CD4-positive, alpha-beta T cell treated with Interleukin-6 for 4 hours (primary cell): Measurements from ENCODE around the gene CLPTM1L.
"Not testable (repeated sequence)": the region's sequence is repeated elsewhere in the genome, so short reads cannot be mapped to it uniquely, and the experiment has no call there.

Experiments used
- DNase-seq: peaks from one replicate; pipeline ENCODE4 v3.0.0-alpha.2; 2020; ENCODE audit warnings: mixed read lengths

Gene CLPTM1L

GRCh38 chr5:1289559-1289958, 55.3 kb downstream of the CLPTM1L start:
- not testable (repeated sequence) for DNase-seq

- no peak for DNase-seq
Observed at GRCh38 chr5:1288439-1289335, 56.2 kb downstream of the CLPTM1L start.

DNA sequence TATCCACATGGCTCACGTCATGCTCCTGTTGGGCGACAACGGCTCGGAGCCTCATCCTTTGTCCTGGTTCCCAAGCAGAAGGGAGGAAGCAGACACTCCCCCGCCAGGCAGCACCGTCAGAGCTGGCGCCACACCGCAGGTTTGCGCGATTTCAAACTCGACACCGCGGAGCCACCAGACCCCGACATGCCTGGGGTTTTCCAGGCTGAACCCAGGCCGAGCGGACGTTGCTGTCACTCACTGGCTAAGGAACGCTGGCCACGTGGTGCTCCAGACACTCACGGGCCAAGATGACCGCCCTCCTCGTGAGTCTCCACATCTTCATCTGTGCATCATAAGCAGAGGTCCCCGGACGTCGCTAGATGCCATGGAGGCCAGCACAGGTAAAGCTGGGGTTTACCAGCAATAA, 59.0 kb downstream of the CLPTM1L start:
- no peak for DNase-seq

DNA sequence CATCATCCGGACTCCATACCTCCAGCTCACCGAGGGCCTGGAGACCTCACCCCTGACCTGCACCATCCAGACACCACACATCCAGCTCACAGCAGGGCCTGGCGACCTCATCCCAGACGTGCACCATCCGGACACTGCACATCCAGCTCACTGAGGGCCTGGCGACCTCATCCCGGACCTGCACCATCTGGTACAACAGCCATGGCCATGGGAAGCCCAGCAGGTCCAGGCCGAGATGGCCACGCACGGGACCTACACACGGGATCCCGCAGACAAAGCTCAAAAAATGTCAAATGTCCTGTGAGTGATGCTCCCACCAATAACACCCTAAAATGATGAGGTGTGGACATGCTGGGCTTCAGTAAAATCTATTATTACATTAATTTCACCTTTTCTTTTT, 59.8 kb downstream of the CLPTM1L start:
- no peak for DNase-seq

DNA sequence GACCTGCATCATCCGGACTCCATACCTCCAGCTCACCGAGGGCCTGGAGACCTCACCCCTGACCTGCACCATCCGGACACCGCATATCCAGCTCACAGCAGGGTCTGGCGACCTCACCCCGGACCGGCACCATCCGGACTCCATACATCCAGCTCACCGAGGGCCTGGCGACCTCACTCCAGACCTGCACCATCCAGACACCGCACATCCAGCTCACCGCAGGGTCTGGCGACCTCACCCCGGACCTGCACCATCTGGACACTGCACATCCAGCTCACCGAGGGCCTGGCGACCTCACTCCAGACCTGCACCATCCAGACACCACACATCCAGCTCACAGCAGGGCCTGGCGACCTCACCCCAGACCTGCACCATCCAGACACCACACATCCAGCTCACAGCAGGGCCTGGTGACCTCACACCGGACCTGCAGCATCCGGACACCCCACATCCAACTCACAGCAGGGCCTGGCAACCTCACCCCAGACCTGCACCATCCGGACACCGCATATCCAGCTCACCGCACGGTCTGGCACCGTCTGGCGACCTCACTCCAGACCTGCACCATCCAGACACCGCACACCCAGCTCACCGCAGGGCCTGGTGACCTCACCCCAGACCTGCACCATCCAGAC, 60.4 kb downstream of the CLPTM1L start:
- DNase-seq = not testable (repeated sequence)

DNA sequence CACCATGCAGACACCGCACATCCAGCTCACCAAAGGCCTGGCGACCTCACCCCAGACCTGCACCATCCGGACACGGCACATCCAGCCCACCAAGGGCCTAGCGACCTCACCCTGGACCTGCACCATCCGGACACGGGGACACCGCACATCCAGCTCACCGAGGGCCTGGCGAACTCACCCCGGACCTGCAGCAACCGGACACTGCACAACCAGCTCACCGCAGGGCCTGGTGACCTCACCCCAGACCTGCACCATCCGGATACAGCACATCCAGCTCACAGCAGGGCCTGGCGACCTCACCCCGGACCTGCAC, 61.2 kb downstream of the CLPTM1L start:
- not testable (repeated sequence) for DNase-seq

- DNase-seq = not testable (repeated sequence)
Observed at GRCh38 chr5:1282993-1283728, 61.7 kb downstream of the CLPTM1L start.

DNA sequence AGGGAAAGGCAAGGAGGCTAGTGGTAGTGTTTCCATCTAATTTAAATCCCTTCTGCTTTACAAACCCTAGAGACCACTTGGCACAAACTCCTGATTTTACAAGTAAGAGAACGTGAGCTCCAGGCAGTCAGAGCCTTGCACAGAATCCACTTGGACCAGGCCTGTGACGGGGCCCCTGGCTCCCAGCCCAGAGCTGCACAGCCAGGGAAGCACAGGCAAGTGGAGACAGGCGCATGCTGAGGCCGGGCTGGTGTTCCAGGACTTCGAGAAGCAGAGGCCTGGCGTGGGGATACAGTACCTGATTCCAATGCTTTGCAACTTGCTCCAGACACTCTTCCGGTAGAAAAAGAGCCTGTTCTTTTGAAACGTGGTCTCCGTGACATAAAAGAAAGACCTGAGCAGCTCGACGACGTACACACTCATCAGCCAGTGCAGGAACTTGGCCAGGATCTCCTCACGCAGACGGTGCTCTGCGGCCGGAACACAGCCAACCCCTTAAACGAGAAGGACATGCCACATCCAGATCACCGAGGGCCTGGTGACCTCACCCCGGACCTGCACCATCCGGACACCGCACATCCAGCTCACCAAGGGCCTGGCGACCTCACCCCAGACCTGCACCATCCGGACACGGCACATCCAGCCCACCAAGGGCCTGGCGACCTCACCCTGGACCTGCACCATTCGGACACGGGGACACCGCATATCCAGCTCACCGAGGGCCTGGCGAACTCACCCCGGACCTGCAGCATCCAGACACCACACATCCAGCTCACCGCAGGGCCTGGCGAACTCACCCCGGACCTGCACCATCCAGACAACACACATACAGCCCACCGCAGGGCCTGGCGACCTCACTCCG, 62.5 kb downstream of the CLPTM1L start:
- no peak for DNase-seq

GRCh38 chr5:1281038-1281882, 63.6 kb downstream of the CLPTM1L start:
- DNase-seq = no peak

DNA sequence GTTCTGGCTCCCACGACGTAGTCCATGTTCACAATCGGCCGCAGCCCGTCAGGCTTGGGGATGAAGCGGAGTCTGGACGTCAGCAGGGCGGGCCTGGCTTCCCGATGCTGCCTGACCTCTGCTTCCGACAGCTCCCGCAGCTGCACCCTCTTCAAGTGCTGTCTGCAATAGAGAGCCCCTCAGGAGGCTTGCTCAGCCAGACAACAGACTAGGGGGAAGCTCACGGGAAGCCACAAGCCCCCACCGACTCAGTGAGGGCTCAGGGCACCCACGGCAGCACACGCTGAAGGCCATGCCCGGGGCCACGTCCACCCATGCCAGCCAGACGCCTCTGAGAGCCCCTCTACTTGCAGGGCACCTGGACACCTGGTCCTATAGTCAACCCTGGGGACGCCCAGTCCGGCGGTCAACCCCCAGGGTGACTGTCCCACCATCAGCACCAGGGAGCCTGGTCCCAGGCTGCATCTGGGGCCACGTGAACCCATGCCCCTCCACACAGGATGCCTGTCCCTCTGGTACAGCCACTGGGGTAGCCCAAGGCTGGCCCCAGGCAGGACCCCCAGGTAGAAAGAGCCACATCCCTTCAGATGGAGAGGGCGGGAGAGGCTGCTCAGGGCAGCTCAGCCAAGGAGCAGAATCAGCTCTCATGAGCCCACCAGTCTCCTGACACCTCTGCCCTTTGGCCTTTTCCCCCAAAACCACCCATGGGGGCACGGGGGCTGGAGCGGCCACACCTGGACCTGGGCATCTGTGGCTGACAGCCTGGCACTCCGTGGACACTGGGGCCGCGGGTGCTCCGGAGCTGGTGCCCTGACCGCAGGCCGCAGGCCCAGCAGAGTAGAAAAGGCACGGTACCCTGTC, 64.5 kb downstream of the CLPTM1L start:
- DNase-seq = no peak

DNA sequence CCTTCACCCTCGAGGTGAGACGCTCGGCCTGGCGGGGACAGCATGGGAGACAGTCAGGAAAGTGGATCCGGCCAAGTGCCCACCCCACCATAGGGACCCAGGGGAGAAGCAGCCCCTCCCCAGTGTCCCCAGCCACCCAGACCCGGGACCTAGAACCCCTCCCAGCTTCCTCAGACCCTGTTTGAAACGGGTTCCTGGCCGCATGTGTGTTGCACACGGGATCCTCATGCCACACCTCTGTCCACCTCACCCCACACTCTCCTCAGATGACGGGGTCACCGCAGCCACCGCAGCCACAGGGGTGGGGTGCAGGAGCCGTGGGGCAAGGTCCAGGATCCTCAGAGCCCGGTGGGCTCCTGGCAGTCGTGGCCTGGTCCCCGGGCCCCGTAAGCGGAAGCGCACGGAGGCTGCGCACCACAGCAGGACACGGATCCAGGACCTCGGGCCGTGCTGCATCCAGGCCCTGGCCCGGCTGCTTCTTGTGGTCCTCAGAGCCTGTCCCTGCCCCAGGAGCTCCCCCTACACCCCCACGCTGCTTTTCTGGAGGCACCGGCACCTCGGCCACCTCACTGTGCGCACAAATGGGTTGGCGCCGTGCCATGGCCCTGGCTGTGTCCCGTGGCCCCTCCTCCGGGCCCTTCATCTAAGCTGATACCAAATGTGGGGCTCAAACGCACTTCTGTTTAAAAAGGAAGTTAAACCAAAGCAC, 65.3 kb downstream of the CLPTM1L start:
- DNase-seq = no peak

GRCh38 chr5:1278656-1279442, 66.0 kb downstream of the CLPTM1L start:
- DNase-seq = no peak

DNA sequence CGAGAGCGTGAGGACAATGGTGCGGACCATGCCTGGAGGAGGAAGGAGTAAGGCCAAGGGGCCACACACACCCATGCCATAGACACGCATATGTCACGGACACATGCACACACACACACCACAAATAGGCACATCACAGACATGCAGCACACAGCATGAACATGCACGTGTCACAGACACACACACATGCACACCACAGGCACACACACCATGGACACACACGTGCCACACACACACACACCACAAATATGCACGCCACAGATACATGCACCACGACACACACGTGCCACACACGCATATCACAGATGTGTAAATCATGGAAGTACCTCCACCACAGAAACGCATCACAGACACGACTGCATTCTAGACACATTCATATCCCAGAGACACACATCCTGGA, 66.7 kb downstream of the CLPTM1L start:
- DNase-seq = no peak

DNA sequence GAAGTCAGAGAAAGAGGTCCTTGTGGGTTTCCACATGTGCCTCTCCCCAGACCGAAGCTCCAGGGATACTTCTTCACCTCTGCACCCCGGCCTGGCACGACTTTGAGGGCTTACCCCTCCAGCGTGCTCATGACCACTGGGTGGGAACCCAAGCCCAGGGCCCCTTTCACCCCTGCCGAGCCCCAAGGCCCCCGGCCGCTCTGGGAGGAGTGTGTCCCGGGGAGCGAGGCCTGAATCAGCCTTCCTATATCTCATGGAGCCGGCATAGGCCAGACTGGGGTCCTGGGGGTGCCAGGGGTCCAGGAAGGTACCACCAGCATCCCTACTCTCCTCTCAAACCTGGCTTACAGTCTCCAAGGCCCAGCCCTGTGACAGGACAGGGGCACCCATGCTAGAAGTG, 67.1 kb downstream of the CLPTM1L start:
- DNase-seq = no peak

DNA sequence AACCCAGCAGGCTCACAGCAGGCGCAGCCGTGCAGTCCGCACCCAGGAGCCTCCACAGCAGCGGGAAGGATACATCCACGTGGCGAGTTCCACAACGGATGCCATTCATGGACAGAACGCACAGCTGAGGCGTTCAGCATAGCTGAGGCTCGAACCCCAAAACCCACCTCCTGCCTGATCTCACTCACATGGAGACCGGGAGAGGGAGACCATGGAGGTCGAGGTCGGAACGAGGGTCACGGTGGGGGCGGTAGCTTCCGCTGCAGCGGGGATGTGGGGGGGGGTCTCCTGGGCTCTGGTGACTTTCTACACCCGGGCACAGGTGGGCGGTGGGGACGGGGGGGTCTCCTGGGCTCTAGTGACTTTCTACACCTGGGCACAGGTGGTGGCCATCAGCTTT, 67.6 kb downstream of the CLPTM1L start:
- no peak for DNase-seq

- DNase-seq = no peak
Observed at GRCh38 chr5:1276930-1277329, 68.0 kb downstream of the CLPTM1L start.

- not testable (repeated sequence) for DNase-seq
Observed at GRCh38 chr5:1275397-1276391, 69.2 kb downstream of the CLPTM1L start.

DNA sequence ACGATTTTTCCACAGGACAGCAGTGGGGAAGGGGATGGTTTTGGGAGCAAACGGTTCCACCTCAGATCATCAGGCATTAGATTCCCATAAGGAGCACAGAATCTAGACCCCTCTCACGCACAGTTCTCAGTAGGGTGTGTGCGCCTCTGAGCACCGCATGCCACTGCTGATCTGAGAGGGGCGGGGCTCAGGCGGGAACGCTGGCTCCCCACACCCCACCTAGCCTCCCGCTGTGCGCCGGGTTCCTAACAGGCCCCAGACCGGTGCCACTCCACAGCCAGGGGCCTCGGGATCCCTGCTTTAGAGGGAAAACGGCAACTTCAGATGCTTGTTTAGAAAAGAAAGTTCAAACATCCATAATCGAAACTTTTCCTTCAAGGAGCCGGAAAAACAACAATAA, 70.4 kb downstream of the CLPTM1L start:
- no peak for DNase-seq
